Measurements from ENCODE around the gene CABP7.

GRCh38 chr22:29737251-29738117 lies 17.7 kb downstream of the CABP7 start:
- TF ChIP-seq CTCF (IDR thresholded peaks at IDR 0.05; ENCODE audit: poor library complexity) (no peak), EZH2 (IDR thresholded peaks at IDR 0.05; ENCODE audit: borderline replicate concordance) (no peak)
